Measurements from ENCODE around the gene ARID1B. TPM values are rescaled to one million over a fixed set of nuclear protein-coding genes. Genes with fewer than 3 reads are reported as not detected.

Gene ARID1B
- total RNA-seq, result 65.6 and 66.3 TPM in 2 replicates

DNA sequence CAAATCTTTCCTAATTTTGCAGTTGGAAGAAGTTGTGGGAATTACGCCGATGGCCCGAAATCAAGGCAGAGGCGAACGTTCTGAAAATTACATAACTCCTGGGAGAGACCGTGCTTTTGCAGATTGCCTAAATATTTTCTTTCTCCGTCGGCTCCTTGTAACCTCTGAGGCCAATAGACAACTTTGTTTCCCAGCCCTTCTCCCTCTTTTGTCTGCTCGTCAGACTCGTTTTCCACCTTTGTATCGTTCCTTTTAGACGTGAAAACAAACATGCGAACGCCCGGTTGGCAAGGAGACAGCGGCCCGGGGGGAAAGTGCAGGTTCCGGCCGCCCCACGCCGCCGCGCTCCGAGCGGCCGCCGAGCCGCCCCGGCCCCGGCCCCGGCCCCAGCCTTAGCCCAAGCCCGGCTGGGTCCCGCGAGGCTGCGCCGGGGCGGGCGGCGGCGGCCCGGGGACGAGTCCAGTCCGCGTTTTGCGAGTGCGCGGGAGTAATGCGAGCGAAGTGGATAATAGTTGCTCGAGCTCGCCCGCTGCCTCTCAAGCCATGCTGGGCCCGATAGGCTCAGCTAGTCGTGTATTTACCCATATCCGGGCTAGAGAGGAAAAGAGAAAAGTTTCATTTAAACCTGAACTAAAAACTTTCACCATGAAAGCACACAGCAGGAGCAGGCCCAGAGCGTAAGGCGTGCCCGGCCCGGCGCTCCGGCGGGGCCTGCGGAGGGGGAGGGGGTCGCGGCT is at the start of gene ARID1B:
TSS of gene ARID1B (plus strand) at position 539 of the 737 bp plus-strand sequence. CDS start 303 bp downstream, outside the sequence.
- intact Hi-C loops (cut with micrococcal nuclease), result loop anchor here (1.0 to 10.0 kb wide), 4 partner anchors 90 to 1462 kb away; partner anchors contain the start of gene TFB1M
- no peaks in the 10 kb centered on the region for H3K36me3 Mint-ChIP-seq (ENCODE audit: low read depth)
- DNase-seq (ENCODE audit: low spot score), result peak; percentile 74
- peaks cover 33% of the 10 kb centered on the region for H3K4me1 Mint-ChIP-seq (ENCODE audit: low read depth)
- peak within 1 kb of the TSS; percentile 95 for H3K4me3 Mint-ChIP-seq (ENCODE audit: low read depth)
- no peaks in the 10 kb centered on the region for H3K9me3 Mint-ChIP-seq
- peak within 1 kb of the TSS; percentile 97 for H3K27ac Mint-ChIP-seq
- H3K27me3 Mint-ChIP-seq (ENCODE audit: low read depth), result no peaks in the 10 kb centered on the region

DNA sequence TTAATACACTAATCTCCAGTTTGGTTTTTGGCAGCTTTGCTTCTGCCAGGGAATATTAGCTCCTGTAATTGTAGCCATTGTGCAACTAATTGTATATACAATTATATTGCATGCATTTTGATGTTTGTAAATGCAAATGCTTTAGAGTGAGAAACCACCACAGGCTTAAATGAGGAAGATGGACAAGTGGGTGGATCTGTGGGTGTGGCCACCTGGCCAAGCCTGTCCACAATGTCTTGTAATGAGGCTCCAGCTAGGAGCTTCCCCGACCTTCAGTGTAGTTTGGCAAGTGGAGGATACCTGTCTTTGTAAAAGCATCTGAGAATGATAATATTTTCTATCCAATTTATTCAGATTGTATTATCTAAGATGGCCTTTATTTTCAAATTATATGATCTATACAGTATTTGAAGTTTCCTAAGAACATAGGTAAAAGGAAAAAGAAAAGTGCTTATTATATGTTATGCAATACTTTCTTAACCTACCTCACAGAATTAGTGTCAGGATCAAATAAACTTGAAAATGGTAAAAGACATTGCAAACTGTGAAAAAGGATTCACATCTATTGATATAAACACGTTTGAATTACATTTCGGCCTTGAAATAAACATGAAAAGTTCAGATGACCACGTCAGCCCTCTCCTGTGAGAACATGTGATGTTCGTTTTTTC is 49.3 kb upstream of the ARID1B start:
- no peak overlapping the region for H3K4me3 Mint-ChIP-seq (ENCODE audit: low read depth)
- no peaks in the 10 kb centered on the region for H3K36me3 Mint-ChIP-seq (ENCODE audit: low read depth)
- intact Hi-C loops (cut with micrococcal nuclease), result no loop called here
- no peaks in the 10 kb centered on the region for H3K9me3 Mint-ChIP-seq
- no peak for DNase-seq (ENCODE audit: low spot score)
- peaks cover 20% of the 10 kb centered on the region for H3K27me3 Mint-ChIP-seq (ENCODE audit: low read depth)
- peaks cover 3% of the 10 kb centered on the region for H3K4me1 Mint-ChIP-seq (ENCODE audit: low read depth)
- H3K27ac Mint-ChIP-seq, result no peak overlapping the region

- Mint-ChIP-seq H3K27me3 (ENCODE audit: low read depth) (peaks cover 20% of the 10 kb centered on the region), H3K36me3 (ENCODE audit: low read depth) (no peaks in the 10 kb centered on the region), H3K4me1 (ENCODE audit: low read depth) (peaks cover 3% of the 10 kb centered on the region), H3K4me3 (ENCODE audit: low read depth) (no peak overlapping the region), H3K27ac (no peak overlapping the region), H3K9me3 (no peaks in the 10 kb centered on the region)
- DNase-seq (ENCODE audit: low spot score), result no peak
- intact Hi-C loops (cut with micrococcal nuclease), result no loop called here
Observed at GRCh38 chr6:156729248-156729647, 47.9 kb upstream of the ARID1B start.

DNA sequence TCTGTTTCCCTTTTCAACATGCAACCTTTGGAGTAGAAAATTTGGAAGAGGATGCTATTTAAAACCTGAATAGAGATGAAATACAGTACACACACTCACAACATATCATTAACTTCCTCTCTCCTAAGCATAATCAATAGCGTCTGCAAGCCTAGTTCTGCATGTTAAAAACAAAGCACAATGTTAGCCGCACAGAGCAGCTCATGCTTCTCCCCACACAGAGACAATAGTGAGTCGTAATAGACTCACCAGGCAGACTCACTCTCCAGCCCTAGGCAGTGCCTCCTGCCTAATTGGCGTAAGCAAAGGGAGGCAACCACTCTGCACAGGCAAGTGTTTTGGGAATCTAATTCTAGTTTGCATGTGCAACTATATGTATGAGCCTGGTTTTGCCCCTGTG is 45.8 kb upstream of the ARID1B start:
- DNase-seq (ENCODE audit: low spot score), result no peak
- peaks cover 3% of the 10 kb centered on the region for H3K4me1 Mint-ChIP-seq (ENCODE audit: low read depth)
- no peaks in the 10 kb centered on the region for H3K9me3 Mint-ChIP-seq
- no peak overlapping the region for H3K4me3 Mint-ChIP-seq (ENCODE audit: low read depth)
- intact Hi-C loops (cut with micrococcal nuclease), result no loop called here
- H3K27ac Mint-ChIP-seq, result no peak overlapping the region
- peaks cover 12% of the 10 kb centered on the region for H3K27me3 Mint-ChIP-seq (ENCODE audit: low read depth)
- no peaks in the 10 kb centered on the region for H3K36me3 Mint-ChIP-seq (ENCODE audit: low read depth)

DNA sequence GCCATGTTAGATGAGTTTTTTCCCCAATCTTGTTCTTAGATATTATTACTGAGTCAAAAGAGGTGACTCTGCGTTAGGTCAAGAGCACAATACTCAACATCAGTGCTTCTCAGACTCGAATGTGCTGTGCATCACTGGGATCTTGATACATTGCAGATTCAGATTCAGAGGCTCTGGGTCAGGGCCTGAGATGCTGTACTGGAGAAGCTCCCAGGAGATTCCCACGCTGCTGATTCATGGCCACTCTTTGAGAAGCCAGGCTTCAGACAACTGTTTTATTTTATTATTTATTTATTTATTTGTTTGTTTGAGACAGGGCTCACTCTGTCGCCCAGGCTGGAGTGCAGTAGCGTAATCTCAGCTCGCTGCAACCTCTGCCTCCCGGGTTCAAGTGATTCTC is 41.4 kb upstream of the ARID1B start:
- intact Hi-C loops (cut with micrococcal nuclease), result no loop called here
- H3K36me3 Mint-ChIP-seq (ENCODE audit: low read depth), result peaks cover 4% of the 10 kb centered on the region

GRCh38 chr6:156740604-156741003 is 36.6 kb upstream of the ARID1B start:
- no peak overlapping the region for H3K27ac Mint-ChIP-seq
- peaks cover 5% of the 10 kb centered on the region for H3K27me3 Mint-ChIP-seq (ENCODE audit: low read depth)
- H3K4me1 Mint-ChIP-seq (ENCODE audit: low read depth), result no peaks in the 10 kb centered on the region
- intact Hi-C loops (cut with micrococcal nuclease), result no loop called here
- no peak for DNase-seq (ENCODE audit: low spot score)
- peaks cover 12% of the 10 kb centered on the region for H3K9me3 Mint-ChIP-seq
- peaks cover 4% of the 10 kb centered on the region for H3K36me3 Mint-ChIP-seq (ENCODE audit: low read depth)
- H3K4me3 Mint-ChIP-seq (ENCODE audit: low read depth), result no peak overlapping the region

More for the DNA sequence above, 41.4 kb upstream of the ARID1B start:
- Mint-ChIP-seq H3K4me1 (ENCODE audit: low read depth) (no peaks in the 10 kb centered on the region), H3K9me3 (peaks cover 10% of the 10 kb centered on the region), H3K4me3 (ENCODE audit: low read depth) (no peak overlapping the region), H3K27ac (no peak overlapping the region), H3K27me3 (ENCODE audit: low read depth) (peaks cover 4% of the 10 kb centered on the region)
- DNase-seq (ENCODE audit: low spot score), result no peak

DNA sequence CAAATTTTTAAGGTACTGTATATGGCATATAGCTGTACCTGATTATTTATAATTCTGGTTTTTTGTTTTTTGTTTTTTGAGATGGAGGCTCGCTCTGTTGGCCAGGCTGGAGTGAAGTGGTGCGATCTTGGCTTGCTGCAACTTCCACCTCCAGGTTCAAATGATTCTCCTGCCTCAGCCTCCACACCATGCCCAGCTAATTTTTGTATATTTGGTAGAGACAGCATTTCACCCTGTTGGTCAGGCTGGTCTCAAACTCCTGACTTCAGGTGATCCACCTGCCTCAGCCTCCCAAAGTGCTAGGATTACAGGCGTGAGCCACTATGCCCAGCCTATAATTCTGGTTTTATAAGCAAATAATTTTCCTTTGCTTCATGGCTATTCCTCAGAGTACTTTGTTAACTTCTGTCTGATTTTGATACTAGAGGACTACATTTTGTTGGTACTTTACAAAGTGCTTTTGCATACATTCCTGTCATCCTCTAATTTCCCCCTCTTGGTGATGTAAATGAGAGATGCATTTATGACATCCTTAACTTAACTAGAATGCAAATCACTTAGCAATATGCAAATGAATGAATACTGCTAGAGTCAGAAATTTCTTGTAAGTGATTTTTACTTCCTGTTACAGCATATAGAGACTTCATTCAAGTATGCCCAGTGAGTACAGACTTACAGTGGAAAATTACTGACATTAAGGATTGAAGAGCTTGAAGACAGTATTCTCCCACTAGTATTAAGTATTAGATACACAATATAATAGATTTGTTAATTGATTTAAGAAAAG is 35.7 kb upstream of the ARID1B start:
- Mint-ChIP-seq H3K36me3 (ENCODE audit: low read depth) (peaks cover 4% of the 10 kb centered on the region), H3K4me1 (ENCODE audit: low read depth) (no peaks in the 10 kb centered on the region), H3K27me3 (ENCODE audit: low read depth) (peaks cover 10% of the 10 kb centered on the region), H3K4me3 (ENCODE audit: low read depth) (no peak overlapping the region), H3K9me3 (peaks cover 12% of the 10 kb centered on the region), H3K27ac (no peak overlapping the region)
- intact Hi-C loops (cut with micrococcal nuclease), result no loop called here
- no peak for DNase-seq (ENCODE audit: low spot score)

DNA sequence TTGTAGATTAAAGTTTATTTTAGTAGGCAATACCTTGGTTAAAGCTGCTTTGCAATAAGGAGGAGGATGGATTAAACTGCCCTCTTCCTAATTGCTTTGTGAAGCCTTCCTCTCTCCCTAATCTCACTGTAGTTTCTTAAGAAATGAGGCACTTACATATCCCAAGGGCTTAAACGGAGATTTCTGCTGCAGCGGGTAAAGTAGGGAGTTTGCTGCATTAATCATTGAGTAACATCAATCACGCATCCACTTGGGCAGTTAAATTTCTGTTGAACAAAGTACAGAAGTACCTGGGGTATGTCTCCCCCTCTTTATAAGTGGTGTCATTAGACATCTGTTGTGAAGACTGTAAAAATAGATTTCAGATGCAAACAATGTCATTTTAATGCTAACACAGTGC is 29.5 kb upstream of the ARID1B start:
- intact Hi-C loops (cut with micrococcal nuclease), result no loop called here
- Mint-ChIP-seq H3K36me3 (ENCODE audit: low read depth) (no peaks in the 10 kb centered on the region), H3K27me3 (ENCODE audit: low read depth) (peaks cover 22% of the 10 kb centered on the region), H3K4me3 (ENCODE audit: low read depth) (no peak overlapping the region), H3K27ac (no peak overlapping the region), H3K9me3 (no peaks in the 10 kb centered on the region), H3K4me1 (ENCODE audit: low read depth) (no peaks in the 10 kb centered on the region)
- no peak for DNase-seq (ENCODE audit: low spot score)

GRCh38 chr6:156748504-156748903 is 28.7 kb upstream of the ARID1B start:
- no peaks in the 10 kb centered on the region for H3K9me3 Mint-ChIP-seq
- no peaks in the 10 kb centered on the region for H3K36me3 Mint-ChIP-seq (ENCODE audit: low read depth)
- H3K4me3 Mint-ChIP-seq (ENCODE audit: low read depth), result no peak overlapping the region
- peaks cover 22% of the 10 kb centered on the region for H3K27me3 Mint-ChIP-seq (ENCODE audit: low read depth)
- H3K4me1 Mint-ChIP-seq (ENCODE audit: low read depth), result no peaks in the 10 kb centered on the region
- intact Hi-C loops (cut with micrococcal nuclease), result no loop called here
- H3K27ac Mint-ChIP-seq, result no peak overlapping the region
- no peak for DNase-seq (ENCODE audit: low spot score)

GRCh38 chr6:156752666-156753301 is 24.4 kb upstream of the ARID1B start:
- Mint-ChIP-seq H3K4me3 (ENCODE audit: low read depth) (no peak overlapping the region), H3K27me3 (ENCODE audit: low read depth) (peaks cover 12% of the 10 kb centered on the region), H3K36me3 (ENCODE audit: low read depth) (no peaks in the 10 kb centered on the region), H3K4me1 (ENCODE audit: low read depth) (no peaks in the 10 kb centered on the region), H3K27ac (no peak overlapping the region), H3K9me3 (no peaks in the 10 kb centered on the region)
- intact Hi-C loops (cut with micrococcal nuclease), result no loop called here
- DNase-seq (ENCODE audit: low spot score), result no peak

DNA sequence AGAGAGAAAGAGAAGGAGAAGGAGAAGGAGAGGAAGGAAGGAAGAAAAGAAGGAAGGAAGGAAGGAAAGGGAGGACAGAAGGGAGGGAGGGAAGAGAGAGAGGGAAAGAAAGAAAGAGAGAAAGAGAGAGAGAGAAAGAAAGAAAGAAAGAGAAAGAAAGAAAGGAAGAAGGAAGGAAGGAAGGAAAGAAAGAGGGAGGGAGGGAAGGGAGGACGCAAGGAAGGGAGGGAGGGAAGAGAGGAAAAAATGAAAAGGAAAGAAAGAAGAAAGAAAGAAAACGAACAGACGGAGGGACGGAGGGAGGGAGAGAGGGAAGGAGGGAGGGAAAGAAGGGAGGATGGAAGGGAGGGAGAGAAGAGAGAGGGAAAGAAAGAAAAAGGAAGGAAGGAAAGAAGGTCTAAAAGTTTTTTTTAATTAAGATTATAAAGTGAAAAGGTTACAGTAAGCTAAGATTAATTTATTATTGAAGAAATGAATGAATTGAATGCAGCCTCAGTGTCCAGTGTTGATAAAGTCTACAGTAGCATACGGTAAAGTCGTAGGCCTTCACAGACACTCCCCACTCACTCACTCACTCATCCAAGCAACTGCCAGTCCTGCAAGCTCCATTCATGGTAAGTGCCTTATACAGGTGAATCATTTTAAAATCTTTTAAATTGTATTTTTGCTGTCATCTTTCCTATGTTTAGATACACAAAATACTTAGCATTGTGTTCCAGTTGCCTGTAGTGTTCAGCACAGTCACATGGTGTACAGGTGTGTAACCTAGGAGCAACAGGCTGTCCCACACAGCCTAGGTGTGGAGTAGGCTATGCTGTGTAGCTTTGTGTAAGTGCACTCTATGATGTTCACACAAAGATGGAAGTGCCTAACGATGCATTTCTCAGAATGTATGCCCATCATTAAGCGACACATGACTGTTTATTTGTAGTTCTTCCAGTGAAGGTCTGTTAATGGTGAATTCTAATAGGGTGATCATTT is 20.3 kb upstream of the ARID1B start:
- DNase-seq (ENCODE audit: low spot score), result no peak
- Mint-ChIP-seq H3K4me3 (ENCODE audit: low read depth) (no peak overlapping the region), H3K36me3 (ENCODE audit: low read depth) (no peaks in the 10 kb centered on the region), H3K9me3 (no peaks in the 10 kb centered on the region), H3K27ac (no peak overlapping the region), H3K27me3 (ENCODE audit: low read depth) (peaks cover 19% of the 10 kb centered on the region), H3K4me1 (ENCODE audit: low read depth) (no peaks in the 10 kb centered on the region)
- intact Hi-C loops (cut with micrococcal nuclease), result no loop called here

DNA sequence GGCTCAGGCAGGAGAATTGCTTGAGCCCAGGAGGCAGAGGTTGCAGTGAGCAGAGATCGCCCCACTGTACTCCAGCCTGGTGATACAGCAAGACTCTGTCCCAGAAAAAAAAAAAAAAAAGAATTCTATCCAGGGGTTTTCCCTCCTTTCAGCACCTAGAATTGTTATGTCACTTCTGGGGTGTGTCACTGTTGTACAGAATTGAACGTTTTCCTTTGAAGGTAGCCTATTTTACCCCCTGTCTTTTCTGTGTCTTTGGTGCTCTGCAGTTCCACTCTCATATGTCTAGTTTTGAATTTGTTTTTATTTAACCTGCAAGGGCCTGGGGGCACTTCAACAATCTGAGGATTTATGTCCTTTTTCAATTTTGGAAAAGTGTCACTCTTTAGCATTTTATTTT is 19.3 kb upstream of the ARID1B start:
- Mint-ChIP-seq H3K4me1 (ENCODE audit: low read depth) (no peaks in the 10 kb centered on the region), H3K36me3 (ENCODE audit: low read depth) (no peaks in the 10 kb centered on the region), H3K4me3 (ENCODE audit: low read depth) (no peak overlapping the region), H3K27me3 (ENCODE audit: low read depth) (peaks cover 21% of the 10 kb centered on the region), H3K9me3 (no peaks in the 10 kb centered on the region), H3K27ac (no peak overlapping the region)
- intact Hi-C loops (cut with micrococcal nuclease), result no loop called here
- DNase-seq (ENCODE audit: low spot score), result no peak

All from activated T-helper 2 cell treated with anti-CD3 and anti-CD28 coated beads, Interferon-gamma antibody, Interleukin-2, Interleukin-4, amounts not matched to agents 10 μg/mL and 5 μg/mL and 100 μg/mL, durations not matched to agents 14 hours and 24 hours and 36 hours (primary cell).